Heart right ventricle (tissue), 16 donors: ENCODE measurements around the gene RAP1B. TPM values are rescaled to one million over a fixed set of nuclear protein-coding genes. Genes with fewer than 3 reads are reported as not detected.
A peak's percentile ranks its signal among the peaks of the same experiment; 100 is the strongest.

Experiments
- ATAC-seq, 8 donors: fragments of 200-7000 bp; cut with Tn5 transposase; one replicate each; pipeline ENCODE4 v1.9.1; 2020; ENCODE audit warnings: mild to moderate bottlenecking in 8 of 8, moderate library complexity in 8 of 8, moderate number of reproducible peaks in 1 of 8
- DNase-seq, 2 donors: peaks; one replicate each; pipeline ENCODE4 v3.0.0-alpha.2; 2020
- H3K27ac ChIP-seq, 10 donors: fragments of 200-600 bp; sonication (generic) in 2 of 10; one replicate each; pipeline versions ENCODE4 v1.5.0 to v1.8.0; 2020 to 2022; ENCODE audit warnings: mild to moderate bottlenecking in 3 of 10
- H3K27me3 ChIP-seq, 7 donors: fragments of 200-600 bp; one replicate each; pipeline ENCODE4 v1.8.0; 2021 to 2022; ENCODE audit warnings: mild to moderate bottlenecking in 2 of 7
- H3K36me3 ChIP-seq, 9 donors: fragments of 200-600 bp; sonication (generic) in 1 of 9; one replicate each; pipeline versions ENCODE4 v1.5.0 to v1.8.0; 2020 to 2022; ENCODE audit warnings: mild to moderate bottlenecking in 2 of 9
- H3K4me1 ChIP-seq, 9 donors: fragments of 200-600 bp; sonication (generic) in 1 of 9; one replicate each; pipeline versions ENCODE4 v1.5.0 to v1.8.0; 2020 to 2022; ENCODE audit warnings: mild to moderate bottlenecking in 4 of 9
- H3K4me3 ChIP-seq, 10 donors: fragments of 200-600 bp; sonication (generic) in 2 of 10; one replicate each; pipeline versions ENCODE4 v1.5.0 to v1.8.0; 2020 to 2022; ENCODE audit warnings: mild to moderate bottlenecking in 7 of 10, moderate library complexity in 2 of 10
- H3K9me3 ChIP-seq, 11 donors: fragments of 200-600 bp in 10 of 11; sonication (generic) in 2 of 11; one replicate each; pipeline versions ENCODE4 v1.5.0 to v1.8.0; 2013 to 2022; ENCODE audit warnings: mild to moderate bottlenecking in 2 of 11, control low read depth in 1 of 11, moderate library complexity in 1 of 11
- CTCF ChIP-seq, 9 donors: fragments of 200-600 bp; sonication (generic) in 2 of 9; IDR thresholded peaks; one replicate each; pipeline versions ENCODE4 v1.5.0 to v1.8.0; 2021 to 2022; ENCODE audit warnings: antibody characterized with exemption in 9 of 9, mild to moderate bottlenecking in 5 of 9, moderate library complexity in 1 of 9
- WGBS, 2 donors: extraction: QIAGEN DNeasy Blood & Tissue Kit; methylation state at CpG; one replicate each; pipeline ENCODE4 v1.1.7; 2013; ENCODE audit warnings: inconsistent platforms in 1 of 2; 5-methylcytosine and 5-hydroxymethylcytosine counted together
- intact Hi-C, 10 donors: fragments of 100-400 bp; cut with DNase I; formaldehyde crosslinking; loops; one replicate each; pipeline versions ENCODE4 v1.11.1 to v1.14.2; 2022
- polyA plus RNA-seq, 2 donors: library from polyadenylated mRNA; stranded (reverse); fragments of 200-250 nt; gene quantifications; one replicate each; pipeline ENCODE4 v1.2.3, GENCODE V29; 2013
- total RNA-seq, 10 donors: library from RNA; stranded (reverse); fragmentation: NEBNext Ultra II Directional in 3 of 10; extraction: Animal tissue kit (Norgen Biotek cat#: 25700) in 3 of 10; gene quantifications; one replicate each; pipeline versions ENCODE4 v1.2.1 to v1.2.4, GENCODE V29; 2021 to 2023
- donor health status: Arrhythmogenic right ventricular cardiomyopathy.
- donor health status: ischemic (EF 13 %, LVEDD 7.1; RV severe dilation, severe dysfunction).
- donor health status: healthy with polysubstance abuse.
- donor health status: DM: no; HTN: yes; CAD: no.
- donor health status: DM: no; HTN: no; CAD: no.
- donor health status: ischemic (EF 25% LVEDD 6.9; RV normal size, moderate dysfunction).
- donor health status: ischemic (EF 25% LVEDD 5.7; RV mildly dilated, moderate dysfunction).
- donor health status: healthy.
- donor health status: DM: yes; HTN: yes; CAD: no.
- donor health status: Ischemic cardiomyopathy.
- donor health status: ischemic (EF 35%, LVEDD 5.7; RV mildly dilated, moderate dysfunction).
- donor health status: nonischemic (EF 11% LVEDD 7.7; RV severe dilation, severe dysfunction).
- donor health status: DM: yes; HTN: yes; CAD: no.
- donor health status: PGD.
- donor health status: ischemic (EF 29% LVEDD 5.4; RV normal size, mild dysfunction).
- donor health status: nonischemic (EF 23%, LVEDD 6.1; RV moderate dilation, normal function).

Gene RAP1B
- total and polyA plus RNA-seq, 12 donors, result 38.1 to 81.2 (median 43.2) TPM

- Histone ChIP-seq H3K4me3 (no peak overlapping the region), H3K4me1 (peaks cover 4 to 74% (median 51%) of the 10 kb centered on the region in 9 donors), H3K27ac (no peak overlapping the region), H3K36me3 (peaks cover 0 to 42% (median 7%) of the 10 kb centered on the region in 9 donors), H3K9me3 (peaks cover 0 to 15% (median 6%) of the 10 kb centered on the region in 11 donors), H3K27me3 (no peaks in the 10 kb centered on the region)
- WGBS, 2 donors, result 97 to 99% methylated on average over 3 of the region's 3 CpGs
- TF ChIP-seq CTCF (IDR thresholded peaks at IDR 0.05), result no peak
- DNase-seq, result no peak
- ATAC-seq, result no peak
- intact Hi-C loops, result no loop called here
Measured at GRCh38 chr12:68627673-68628319, 17.1 kb downstream of the RAP1B start.

GRCh38 chr12:68628698-68629097, 18.0 kb downstream of the RAP1B start:
- H3K36me3 ChIP-seq, result peaks cover 0 to 42% (median 7%) of the 10 kb centered on the region in 9 donors
- DNase-seq, result no peak
- H3K27ac ChIP-seq, result no peak overlapping the region
- no peak for ATAC-seq
- H3K27me3 ChIP-seq, result no peaks in the 10 kb centered on the region
- no peak for TF ChIP-seq CTCF (IDR thresholded peaks at IDR 0.05)
- peaks cover 0 to 15% (median 6%) of the 10 kb centered on the region in 11 donors for H3K9me3 ChIP-seq
- intact Hi-C loops, result no loop called here
- H3K4me3 ChIP-seq, result no peak overlapping the region
- peaks cover 4 to 75% (median 56%) of the 10 kb centered on the region in 9 donors for H3K4me1 ChIP-seq

- intact Hi-C loops, result no loop called here
- H3K9me3 ChIP-seq, result peaks cover 0 to 15% (median 6%) of the 10 kb centered on the region in 11 donors
- peak in 6 of 8 donors; percentile 48 to 86 (median 82) for ATAC-seq
- no peak for DNase-seq
- H3K36me3 ChIP-seq, result peaks cover 0 to 36% (median 7%) of the 10 kb centered on the region in 9 donors
- no peaks in the 10 kb centered on the region for H3K27me3 ChIP-seq
- no peak for TF ChIP-seq CTCF (IDR thresholded peaks at IDR 0.05)
- peak overlapping the region in 2 of 10 donors; percentile 32 to 50 for H3K27ac ChIP-seq
- peaks cover 4 to 75% (median 62%) of the 10 kb centered on the region in 9 donors for H3K4me1 ChIP-seq
- H3K4me3 ChIP-seq, result no peak overlapping the region
Measured at GRCh38 chr12:68630050-68630449, 19.4 kb downstream of the RAP1B start.

- no peak for TF ChIP-seq CTCF (IDR thresholded peaks at IDR 0.05)
- ATAC-seq (no peak), DNase-seq (no peak)
- Histone ChIP-seq H3K27ac (peak overlapping the region in 2 of 10 donors; percentile 34 to 50), H3K9me3 (peaks cover 0 to 15% (median 6%) of the 10 kb centered on the region in 11 donors), H3K27me3 (no peaks in the 10 kb centered on the region), H3K36me3 (peaks cover 0 to 36% (median 7%) of the 10 kb centered on the region in 9 donors), H3K4me1 (peaks cover 4 to 76% (median 65%) of the 10 kb centered on the region in 9 donors), H3K4me3 (no peak overlapping the region)
- intact Hi-C loops, result no loop called here
- 93 to 95% methylated on average over 7 of the region's 7 CpGs for WGBS, 2 donors
Measured at GRCh38 chr12:68630598-68630997, 19.9 kb downstream of the RAP1B start.
